HG03575 (cell line): Measurements from ENCODE around the gene ATPAF1.
"Not testable (repeated sequence)": the region's sequence is repeated elsewhere in the genome, so short reads cannot be mapped to it uniquely, and the experiment has no call there.

ENCODE experiments used
- ATAC-seq: cut with Tn5 transposase; IDR thresholded peaks from one replicate; pipeline ENCODE4 v1.9.1; 2021; ENCODE audit not compliant: unreplicated experiment, insufficient number of reproducible peaks, low FRiP score; ENCODE audit errors: extremely low read depth

The ATPAF1 gene, protein sequence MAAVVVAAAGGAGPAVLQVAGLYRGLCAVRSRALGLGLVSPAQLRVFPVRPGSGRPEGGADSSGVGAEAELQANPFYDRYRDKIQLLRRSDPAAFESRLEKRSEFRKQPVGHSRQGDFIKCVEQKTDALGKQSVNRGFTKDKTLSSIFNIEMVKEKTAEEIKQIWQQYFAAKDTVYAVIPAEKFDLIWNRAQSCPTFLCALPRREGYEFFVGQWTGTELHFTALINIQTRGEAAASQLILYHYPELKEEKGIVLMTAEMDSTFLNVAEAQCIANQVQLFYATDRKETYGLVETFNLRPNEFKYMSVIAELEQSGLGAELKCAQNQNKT

DNA sequence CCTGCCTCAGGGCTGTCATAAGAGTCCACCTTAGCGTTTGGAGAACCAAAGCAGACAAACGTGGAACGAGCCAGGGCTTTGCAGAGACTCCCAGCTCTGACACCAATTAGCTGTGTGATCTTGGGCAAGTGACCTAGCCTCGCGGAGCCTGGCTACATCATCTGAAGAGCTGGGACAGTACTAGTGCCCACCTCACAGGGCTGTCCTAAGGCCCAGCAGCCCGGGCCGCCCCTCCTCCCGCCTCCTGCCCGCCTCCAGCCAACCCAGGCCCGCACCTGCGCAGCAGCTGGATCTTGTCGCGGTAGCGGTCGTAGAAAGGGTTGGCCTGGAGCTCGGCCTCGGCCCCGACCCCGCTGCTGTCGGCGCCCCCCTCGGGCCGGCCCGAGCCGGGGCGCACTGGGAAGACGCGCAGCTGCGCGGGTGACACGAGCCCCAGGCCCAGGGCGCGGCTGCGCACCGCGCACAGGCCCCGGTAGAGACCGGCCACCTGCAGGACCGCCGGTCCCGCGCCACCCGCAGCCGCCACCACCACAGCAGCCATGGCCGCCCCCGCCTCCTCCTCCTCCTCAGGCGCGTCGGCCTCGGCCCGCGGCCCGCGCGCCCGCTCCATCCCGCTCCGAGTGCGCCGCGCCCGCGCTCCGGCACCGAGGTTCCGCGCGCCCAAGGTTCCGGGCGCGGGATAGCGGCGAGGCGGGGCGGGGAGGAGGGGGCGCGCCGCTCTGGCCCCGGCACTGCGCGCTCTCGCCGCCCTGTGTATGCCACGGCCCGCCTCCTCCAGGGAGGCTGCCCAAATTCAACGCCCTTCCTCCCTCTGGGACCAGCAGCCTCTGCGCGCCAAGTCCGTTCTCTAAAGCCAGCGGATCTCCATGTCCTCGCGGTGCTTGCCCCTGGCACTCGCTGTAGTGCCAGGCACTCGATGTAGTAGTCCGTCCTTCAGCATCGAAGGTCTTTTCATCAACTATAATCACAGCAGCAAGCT, at the start of gene ATPAF1:
TSS of gene ATPAF1 (minus strand) at position 583 of the 979 bp plus-strand sequence. CDS start at position 541, 42 bp downstream.
- no peak for ATAC-seq

DNA sequence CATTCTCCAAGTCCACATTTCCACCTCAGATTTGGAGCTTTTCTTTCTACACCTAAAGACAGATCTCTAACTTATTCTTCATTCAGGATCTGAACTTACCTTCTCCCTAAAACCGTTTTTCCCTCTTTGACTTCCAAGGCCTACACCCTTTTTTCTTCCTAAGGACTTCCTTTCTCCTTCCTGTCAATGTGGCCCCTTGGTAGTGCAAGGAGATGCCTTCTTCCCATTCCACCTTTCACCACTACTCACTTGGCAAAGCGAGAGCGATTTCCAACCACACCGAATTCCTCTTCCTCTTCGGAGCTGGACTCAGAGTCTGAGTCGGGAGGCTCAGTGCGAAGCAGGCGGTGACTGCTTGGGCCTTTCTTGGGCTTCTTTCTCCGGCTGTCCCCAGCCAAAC, 49.5 kb upstream of the ATPAF1 start:
- ATAC-seq, result no peak

DNA sequence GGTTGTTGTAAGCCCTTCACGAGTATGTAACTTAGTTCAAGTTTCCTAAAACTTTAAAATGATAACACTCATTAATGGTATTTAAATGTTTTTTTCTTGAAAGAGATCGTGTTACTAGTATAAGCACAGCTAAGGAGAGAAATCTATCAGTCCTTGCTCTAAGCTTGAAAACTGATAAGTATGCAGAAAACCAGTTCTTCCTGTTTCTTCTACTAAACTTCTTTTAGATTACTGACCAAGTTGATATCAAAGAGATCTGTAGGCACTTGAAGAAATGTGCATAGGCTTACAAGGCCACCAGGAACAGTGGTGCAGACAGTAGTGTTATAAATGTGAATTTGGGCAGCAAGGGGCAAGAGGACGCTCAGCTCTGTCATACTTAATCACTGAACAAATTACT, 46.8 kb upstream of the ATPAF1 start:
- ATAC-seq, result no peak

DNA sequence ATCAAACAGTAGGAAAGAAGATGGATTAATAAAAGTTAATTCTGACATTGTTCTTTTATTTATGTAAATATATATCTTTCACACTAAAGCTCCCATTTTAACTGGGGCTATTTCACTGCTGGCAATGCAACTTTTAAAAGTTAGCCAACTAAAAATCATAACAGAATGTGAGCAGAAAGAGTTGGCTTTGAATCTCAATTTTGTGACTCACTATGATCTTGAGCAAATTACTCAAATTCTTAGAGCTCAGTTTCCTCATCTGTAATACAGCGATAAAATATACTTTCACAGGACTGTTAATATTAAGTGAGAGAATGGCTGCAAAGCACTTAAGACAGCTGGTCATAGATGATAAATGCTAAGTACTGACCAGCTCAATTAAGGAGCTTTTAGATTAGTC, 40.0 kb upstream of the ATPAF1 start:
- no peak for ATAC-seq

DNA sequence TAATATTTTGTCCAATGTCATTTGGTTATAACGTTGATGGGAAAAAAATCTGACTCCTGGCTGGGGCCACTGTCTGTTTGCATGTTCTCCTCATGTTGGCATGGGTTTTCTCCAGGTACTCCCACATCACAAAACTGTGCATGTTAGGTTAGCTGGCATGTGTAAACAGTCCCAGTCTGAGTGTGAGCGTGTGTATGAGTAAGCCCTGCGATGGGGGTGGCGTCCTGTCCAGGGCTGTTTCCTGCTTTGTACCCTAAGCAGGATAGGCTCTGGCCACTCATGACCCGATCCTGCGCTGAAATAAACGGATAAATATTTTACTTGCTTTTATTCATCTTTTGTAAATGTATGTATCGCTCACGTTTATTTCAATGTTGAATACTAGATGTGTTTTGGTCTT, 37.2 kb upstream of the ATPAF1 start:
- no peak for ATAC-seq

DNA sequence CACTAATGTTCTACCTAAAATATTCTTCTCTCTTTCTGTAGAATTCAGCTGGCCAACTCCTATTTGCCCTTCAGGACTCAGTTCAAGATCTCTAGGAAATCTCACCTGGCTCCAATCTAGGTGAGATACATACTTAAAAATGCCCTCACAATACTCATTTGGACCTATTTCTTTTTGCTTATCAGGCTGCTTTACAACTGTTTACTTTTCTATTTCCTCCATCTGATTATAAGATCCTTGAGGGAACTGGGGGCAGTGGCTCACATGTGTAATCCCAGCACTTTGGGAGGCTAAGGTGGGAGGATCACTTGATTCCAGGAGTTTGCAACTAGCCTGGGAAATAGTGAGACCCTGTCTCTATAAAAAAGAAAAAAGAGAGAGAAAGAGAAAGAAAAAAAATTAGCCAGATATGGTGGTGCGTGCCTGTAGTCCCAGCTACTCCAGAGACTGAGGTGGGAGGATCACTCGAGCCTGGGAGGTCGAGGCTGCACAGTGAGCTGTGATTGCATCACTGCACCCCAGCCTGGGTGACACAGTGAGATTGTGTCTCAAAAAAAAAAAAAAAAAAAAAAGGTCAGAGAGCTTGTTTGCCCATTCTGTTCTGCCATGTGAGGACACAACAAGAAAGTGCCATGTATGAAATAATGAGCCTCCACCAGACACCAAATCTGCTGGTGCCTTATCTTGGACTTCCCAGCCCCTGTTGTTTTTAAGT, 35.9 kb upstream of the ATPAF1 start:
- no peak for ATAC-seq

DNA sequence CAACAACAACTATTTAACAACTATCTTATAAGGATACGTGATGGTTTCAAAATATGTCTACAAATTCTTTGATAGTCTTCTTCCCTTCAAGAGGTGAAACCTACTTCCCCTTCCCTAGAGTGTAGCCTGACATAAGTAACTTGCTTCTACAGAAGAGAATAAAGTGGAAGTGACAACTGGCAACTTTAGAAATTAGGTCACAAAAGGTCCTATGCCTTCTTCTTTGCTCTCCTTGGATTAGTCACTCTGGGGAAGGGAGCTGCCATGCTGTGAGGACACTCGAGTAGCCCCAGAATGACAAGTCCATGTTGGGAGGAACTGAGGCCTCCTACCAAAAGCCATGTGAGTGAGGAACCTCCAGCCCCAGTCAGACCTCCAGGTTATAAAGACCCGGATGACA, 31.5 kb upstream of the ATPAF1 start:
- ATAC-seq, result no peak

DNA sequence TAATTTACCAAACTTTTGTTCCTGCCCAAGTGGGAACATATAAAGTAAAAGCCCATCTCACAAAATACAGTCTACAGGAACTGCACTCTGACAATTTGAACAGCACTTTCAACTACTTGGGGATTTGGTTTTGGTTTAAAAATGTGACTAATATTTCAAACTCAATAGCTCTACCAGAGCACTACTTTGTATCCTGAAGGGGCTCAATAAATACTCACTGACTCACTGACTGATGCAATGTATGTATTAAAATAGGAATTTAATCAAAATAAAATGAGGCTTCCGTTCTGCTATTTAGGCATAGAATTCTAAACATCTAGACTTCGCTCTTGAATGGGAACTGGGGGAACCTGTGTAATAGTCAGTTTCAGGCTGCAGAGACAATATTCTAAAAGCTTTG, 28.9 kb upstream of the ATPAF1 start:
- ATAC-seq, result no peak

DNA sequence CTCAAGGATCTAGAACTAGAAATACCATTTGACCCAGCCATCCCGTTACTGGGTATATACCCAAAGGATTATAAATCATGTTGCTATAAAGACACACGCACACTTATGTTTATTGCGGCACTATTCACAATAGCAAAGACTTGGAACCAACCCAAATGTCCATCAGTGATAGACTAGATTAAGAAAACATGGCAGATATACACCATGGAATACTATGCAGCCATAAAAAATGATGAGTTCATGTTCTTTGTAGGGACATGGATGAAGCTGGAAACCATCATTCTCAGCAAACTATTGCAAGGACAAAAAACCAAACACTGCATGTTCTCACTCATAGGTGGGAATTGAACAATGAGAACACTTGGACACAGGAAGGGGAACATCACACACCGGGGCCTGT, 26.5 kb upstream of the ATPAF1 start:
- not testable (repeated sequence) for ATAC-seq

DNA sequence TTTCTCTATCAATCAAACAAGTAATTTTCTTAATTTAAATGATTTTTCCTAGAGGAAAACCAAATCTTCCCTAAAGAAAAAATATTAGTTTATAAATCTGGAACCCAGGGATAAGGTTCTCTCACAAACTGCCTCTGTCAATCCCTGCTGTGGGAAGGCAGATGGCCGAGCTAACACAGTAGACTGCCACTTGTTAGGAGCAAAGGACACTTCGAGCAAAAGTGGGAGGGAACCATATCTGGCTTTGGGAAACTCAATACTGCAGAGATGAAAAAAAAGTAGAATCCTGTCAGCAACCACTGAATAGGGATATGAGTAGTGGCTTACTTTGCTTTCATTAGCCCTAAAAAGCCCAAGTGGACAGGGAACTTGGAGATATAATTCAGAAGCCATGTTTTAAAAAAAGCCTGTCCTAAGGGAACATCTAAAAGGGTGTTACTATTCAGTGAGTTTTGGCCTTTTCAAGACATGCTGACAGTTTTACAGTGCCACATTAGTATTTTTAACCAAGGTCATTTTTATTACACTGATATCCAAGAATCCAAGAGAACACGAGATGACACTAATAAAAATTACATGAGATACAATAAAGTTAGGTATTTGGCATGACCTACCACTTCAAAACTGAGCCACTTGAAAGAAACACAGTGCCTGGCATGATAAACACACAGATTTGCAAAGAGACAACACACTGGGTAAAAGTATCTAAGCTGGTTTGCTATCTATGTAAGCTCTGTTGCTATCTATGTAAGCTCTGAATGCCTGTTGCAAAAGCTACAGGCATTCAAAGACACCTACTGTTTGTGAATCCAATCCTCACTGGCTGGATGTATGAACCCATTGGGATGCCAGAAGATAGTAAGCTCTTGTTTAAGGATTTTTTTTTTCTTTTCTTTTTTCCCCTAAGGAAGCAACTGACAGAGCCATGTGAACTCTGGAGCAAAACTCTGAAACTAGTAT, 24.9 kb upstream of the ATPAF1 start:
- no peak for ATAC-seq

DNA sequence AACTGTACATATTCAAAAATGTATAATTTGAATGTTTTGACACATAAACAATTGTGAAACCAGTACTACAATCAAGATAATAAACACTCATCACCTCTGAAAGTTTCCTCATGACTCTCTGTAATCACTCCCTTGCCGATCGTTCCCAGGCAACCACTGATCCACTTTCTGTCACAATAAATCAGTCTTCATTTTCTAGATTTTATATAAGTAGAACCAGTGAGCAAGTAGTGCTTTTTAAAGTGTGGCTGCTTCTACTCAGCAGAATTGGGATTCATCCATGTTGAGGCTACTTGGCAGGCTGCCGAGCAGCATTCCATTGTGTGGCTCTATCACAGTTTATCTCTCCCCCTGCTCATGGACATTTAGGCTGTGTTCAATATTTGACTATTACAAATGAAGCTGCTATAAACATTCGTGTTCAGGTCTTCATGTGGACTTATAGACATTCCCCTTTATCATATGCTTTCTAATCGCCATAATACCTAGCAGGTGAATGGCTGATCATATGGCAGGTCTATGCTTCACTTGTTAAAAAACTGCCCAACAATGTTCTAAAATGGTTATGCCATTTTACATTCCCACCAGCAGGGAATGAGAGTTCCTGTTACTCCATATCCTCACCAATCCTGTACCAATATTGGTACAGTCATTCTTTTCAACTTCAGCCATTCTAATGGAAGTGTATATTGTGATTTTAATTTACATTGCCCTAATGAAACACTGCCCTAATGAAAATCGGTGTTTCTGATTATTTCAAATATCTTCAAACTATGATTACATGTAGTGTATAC, 24.0 kb upstream of the ATPAF1 start:
- no peak for ATAC-seq

DNA sequence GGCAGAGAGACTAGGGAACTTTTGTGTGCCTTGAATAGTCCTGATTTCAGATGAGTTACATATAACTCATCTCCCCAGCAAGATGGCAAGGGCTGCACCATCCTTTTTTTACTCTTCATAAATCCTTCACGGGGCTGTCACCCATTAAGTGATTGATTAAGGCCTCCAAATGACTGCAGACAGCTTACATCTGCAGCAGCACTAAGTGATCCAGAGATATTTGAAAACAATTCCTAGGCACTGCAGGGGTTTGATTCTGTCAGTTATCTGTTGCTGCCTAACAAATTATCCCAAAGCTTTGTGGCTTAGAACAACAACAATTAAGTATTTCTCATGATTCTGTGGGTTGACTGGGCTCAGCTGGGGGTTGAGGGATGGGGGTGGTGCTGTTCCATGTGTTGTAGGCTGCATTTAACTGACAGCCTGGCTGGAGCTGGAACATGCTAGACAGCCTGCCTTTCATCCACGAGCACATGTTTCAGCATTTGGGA, 22.8 kb upstream of the ATPAF1 start:
- no peak for ATAC-seq

DNA sequence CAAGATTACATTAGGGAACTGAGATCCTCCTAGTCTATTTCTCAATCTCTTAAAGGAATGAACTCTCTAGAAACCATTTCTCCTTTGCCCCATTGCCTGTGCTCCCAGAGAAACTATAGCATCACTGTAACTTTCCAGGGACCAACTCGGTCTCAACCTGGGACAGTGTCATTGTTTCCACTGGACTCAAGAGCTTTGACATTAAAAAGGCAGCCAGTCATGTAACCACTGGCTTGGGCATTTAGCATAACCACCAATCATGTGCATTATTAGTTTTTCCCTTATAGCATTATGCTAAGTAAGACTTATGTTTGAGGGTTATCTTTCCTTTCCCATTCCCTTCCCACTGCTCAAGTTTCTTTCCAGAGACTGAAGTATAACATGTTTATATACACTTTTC, 21.7 kb upstream of the ATPAF1 start:
- no peak for ATAC-seq

DNA sequence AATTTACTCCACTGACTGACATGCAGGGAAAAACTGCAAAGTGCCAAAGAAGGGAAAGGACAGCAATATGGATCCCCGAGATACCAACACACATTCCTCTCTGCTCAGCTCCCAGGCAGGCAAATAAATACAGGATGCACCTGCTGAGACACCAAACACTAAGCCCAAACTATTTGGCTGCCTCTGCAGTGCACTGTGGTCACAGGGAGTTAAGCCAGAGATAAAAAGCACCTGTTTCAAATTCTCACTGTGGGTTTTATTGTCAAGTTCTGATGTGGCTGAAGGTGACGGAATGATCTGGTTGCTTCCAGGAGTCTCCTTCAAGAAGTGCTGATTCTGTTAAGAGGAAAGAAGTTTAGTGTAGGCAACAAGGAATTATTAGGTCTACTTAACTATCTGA, 21.2 kb upstream of the ATPAF1 start:
- ATAC-seq, result no peak

DNA sequence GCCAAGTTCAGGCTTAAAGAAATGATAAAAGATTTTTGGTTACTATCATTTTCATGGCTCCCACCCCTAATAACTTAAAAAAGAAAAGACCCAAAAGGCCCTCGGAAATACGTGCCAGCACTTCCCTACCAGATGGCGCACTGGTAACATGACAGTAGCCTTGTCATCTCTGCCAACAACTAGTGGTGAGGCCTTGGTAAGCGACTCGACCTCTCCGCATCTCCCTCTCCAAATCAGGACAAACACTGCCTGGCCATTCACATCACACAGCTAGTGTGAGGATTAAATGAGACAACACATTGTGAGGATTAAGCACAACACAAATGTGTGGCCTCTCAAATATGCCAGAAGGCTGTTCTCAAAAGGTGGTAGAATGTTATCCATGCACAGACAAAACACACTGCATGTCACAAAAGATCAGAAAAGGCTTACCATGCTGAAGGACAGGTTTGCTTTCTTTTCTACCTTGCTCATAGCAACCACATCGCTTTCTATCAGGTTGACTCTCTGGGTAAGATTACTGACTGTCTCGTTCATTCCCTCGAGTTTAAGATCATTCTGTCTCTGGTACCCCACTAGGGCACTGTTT, 19.9 kb upstream of the ATPAF1 start:
- ATAC-seq, result no peak

DNA sequence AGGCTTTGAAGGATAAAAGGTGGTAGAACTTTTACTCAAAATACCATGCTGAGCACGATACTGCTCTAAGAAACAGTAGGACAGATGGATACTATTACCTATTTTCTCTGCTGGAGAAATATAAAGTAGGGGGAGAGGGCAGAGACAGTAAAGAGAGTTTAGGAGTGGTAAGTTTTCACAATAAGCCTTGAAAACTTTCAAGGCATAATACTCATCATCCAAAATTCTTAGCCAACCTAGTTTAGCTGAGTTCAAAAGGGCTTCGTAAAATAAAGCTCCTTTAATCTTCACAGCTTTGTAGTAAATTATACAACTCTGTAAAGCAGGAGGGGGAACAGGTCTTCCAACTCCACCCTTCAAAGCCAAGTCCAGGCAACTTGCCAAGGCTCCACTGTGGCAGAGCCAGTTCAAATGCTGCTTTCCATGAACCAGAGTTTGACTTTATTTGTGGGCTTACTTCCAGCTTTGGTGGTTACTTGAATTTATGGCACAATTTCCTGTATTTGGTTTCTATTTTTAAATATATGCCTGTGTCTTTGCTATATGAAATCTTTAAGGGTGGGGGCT, 19.0 kb upstream of the ATPAF1 start:
- no peak for ATAC-seq

DNA sequence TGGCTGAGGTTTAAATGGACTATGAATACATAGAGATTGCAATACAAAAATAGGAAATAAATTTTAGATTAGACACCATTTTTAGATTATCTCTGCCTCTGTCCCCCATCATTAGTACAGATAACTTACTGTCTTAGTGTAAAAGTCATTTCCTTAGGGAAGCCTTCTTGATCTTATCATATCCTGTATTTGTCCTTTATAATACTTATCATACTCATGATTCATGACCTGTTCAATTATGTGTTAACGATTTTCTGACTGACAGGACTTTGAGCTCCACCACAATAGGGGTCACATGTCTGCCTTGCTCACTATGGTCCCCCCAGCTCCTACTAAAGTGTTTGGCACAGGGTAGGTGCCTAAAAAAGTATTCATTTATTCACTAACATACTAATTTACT, 18.1 kb upstream of the ATPAF1 start:
- ATAC-seq, result no peak
